Transverse colon (tissue), 4 donors: ENCODE data around the gene MGMT. TPM values are rescaled to one million over a fixed set of nuclear protein-coding genes. Genes with fewer than 3 reads are reported as not detected.

Experiments used
- DNase-seq: peaks from one replicate; pipeline ENCODE4 v3.0.0-alpha.2; 2019
- H3K27ac ChIP-seq, 4 donors: fragments of 200-600 bp; sonication (generic); 2 replicates each; pipeline ENCODE4 v1.5.1; 2016 to 2018; ENCODE audit warnings: inconsistent platforms in 4 of 4
- H3K27me3 ChIP-seq: fragments of 200-600 bp; sonication (generic); 2 replicates; pipeline ENCODE4 v1.5.1; 2017; ENCODE audit warnings: inconsistent platforms
- H3K36me3 ChIP-seq, 4 donors: fragments of 200-600 bp; sonication (generic); 2 replicates each; pipeline ENCODE4 v1.5.1; 2017 to 2019; ENCODE audit warnings: inconsistent platforms in 4 of 4
- H3K4me1 ChIP-seq, 4 donors: fragments of 200-600 bp; sonication (generic); 2 replicates each; pipeline ENCODE4 v1.5.1; 2017 to 2020; ENCODE audit warnings: inconsistent platforms in 4 of 4
- H3K4me3 ChIP-seq, 4 donors: fragments of 200-600 bp; sonication (generic); 1 replicate in 1 of 4; 2 replicates in 3 of 4; pipeline versions ENCODE4 v1.5.1 to v1.6.1; 2017 to 2019; ENCODE audit warnings: inconsistent platforms in 4 of 4
- H3K9me3 ChIP-seq, 2 donors: fragments of 200-600 bp; sonication (generic); 2 replicates each; pipeline ENCODE4 v1.5.1; 2017 to 2019; ENCODE audit warnings: inconsistent platforms in 2 of 2
- CTCF ChIP-seq, 5 experiments: fragments of 200-600 bp in 3 of 5; fragments of 450-650 bp in 2 of 5; sonication (generic) in 3 of 5; IDR thresholded peaks; 1 replicate in 2 of 5; 2 replicates in 3 of 5; pipeline ENCODE4 v1.5.1; 2016 to 2017; ENCODE audit warnings: antibody characterized with exemption in 5 of 5, inconsistent platforms in 3 of 5, mild to moderate bottlenecking in 2 of 5, moderate library complexity in 1 of 5
- EP300 ChIP-seq: sonication (generic); formaldehyde crosslinking; IDR thresholded peaks from one replicate; pipeline ENCODE4 v1.6.1; 2017; ENCODE audit warnings: antibody characterized with exemption, low read depth
- POLR2A ChIP-seq: fragments of 450-650 bp; IDR thresholded peaks from one replicate; pipeline ENCODE4 v1.6.1; 2016; ENCODE audit warnings: antibody characterized with exemption, mild to moderate bottlenecking, moderate library complexity
- POLR2AphosphoS5 ChIP-seq, 3 donors: sonication (generic); formaldehyde crosslinking; IDR thresholded peaks; one replicate each; pipeline ENCODE4 v1.6.1; 2016; ENCODE audit warnings: antibody characterized with exemption in 3 of 3
- WGBS, 2 donors: methylation state at CpG; one replicate each; pipeline ENCODE4 v1.1.5; 2018; ENCODE audit warnings: low coverage in 1 of 2; 5-methylcytosine and 5-hydroxymethylcytosine counted together
- in situ Hi-C, 4 donors: fragments of 200-750 bp; cut with MboI; loops; one replicate each; pipeline versions ENCODE4 v1.15.0 to v1.15.1; 2017; ENCODE audit warnings: low sequenced_read_pairs in 3 of 4, low pct_ligation_motif_present in 1 of 4, low pct_unique_long_range_greater_than_20kb in 1 of 4
- intact Hi-C: fragments of 100-400 bp; cut with DNase I; formaldehyde crosslinking; loops from one replicate; pipeline ENCODE4 v1.15.1; 2023; ENCODE audit warnings: low total_unique reads
- total RNA-seq, 4 donors: library from RNA; depleted of rRNA; stranded (reverse); fragments of >200 nt; gene quantifications; one replicate each; pipeline ENCODE4 v1.1.0, GENCODE V29; 2016

The MGMT gene
- total RNA-seq, 4 donors from 2014 or later: 6.6 to 28.9 (median 14.0) TPM

GRCh38 chr10:129541748-129542487 lies 74.9 kb downstream of the MGMT start:
- no peak for TF ChIP-seq POLR2A
- TF ChIP-seq CTCF (IDR thresholded peaks at IDR 0.05): no peak
- TF ChIP-seq POLR2AphosphoS5 (IDR thresholded peaks at IDR 0.05): no peak
- TF ChIP-seq EP300: no peak
- Histone ChIP-seq H3K27ac (no peak overlapping the region), H3K36me3 (no peaks in the 10 kb centered on the region), H3K4me1 (no peaks in the 10 kb centered on the region), H3K27me3 (no peaks in the 10 kb centered on the region), H3K9me3 (no peaks in the 10 kb centered on the region), H3K4me3 (no peak overlapping the region)
- in situ Hi-C loops (no loop called here), intact Hi-C loops (no loop called here)
- no peak for DNase-seq
- WGBS, 2 donors: 94 to 95% methylated on average over 9 to 21 of the region's 21 CpGs

GRCh38 chr10:129542589-129542988 lies 75.5 kb downstream of the MGMT start:
- no peak overlapping the region for H3K4me3 ChIP-seq
- intact Hi-C loops (no loop called here), in situ Hi-C loops (no loop called here)
- H3K27ac ChIP-seq: no peak overlapping the region
- H3K4me1 ChIP-seq: no peaks in the 10 kb centered on the region
- no peak for DNase-seq
- no peaks in the 10 kb centered on the region for H3K36me3 ChIP-seq
- no peaks in the 10 kb centered on the region for H3K27me3 ChIP-seq
- WGBS, 2 donors: 92 to 95% methylated on average over 10 of the region's 10 CpGs
- no peaks in the 10 kb centered on the region for H3K9me3 ChIP-seq
- TF ChIP-seq CTCF (IDR thresholded peaks at IDR 0.05) (no peak), POLR2AphosphoS5 (IDR thresholded peaks at IDR 0.05) (no peak), EP300 (no peak), POLR2A (no peak)

GRCh38 chr10:129544205-129545202 lies 77.5 kb downstream of the MGMT start:
- Histone ChIP-seq H3K27me3 (no peaks in the 10 kb centered on the region), H3K4me3 (no peak overlapping the region), H3K9me3 (no peaks in the 10 kb centered on the region), H3K27ac (no peak overlapping the region), H3K4me1 (no peaks in the 10 kb centered on the region), H3K36me3 (no peaks in the 10 kb centered on the region)
- intact Hi-C loops: no loop called here
- 94% methylated on average over 19 of the region's 23 CpGs; no CpG with 5 or more reads in 1 of the 2 donors for WGBS, 2 donors
- no peak for DNase-seq
- in situ Hi-C loops: no loop called here
- TF ChIP-seq POLR2AphosphoS5 (IDR thresholded peaks at IDR 0.05): no peak
- TF ChIP-seq POLR2A: no peak
- no peak for TF ChIP-seq CTCF (IDR thresholded peaks at IDR 0.05)

- in situ Hi-C loops (no loop called here), intact Hi-C loops (no loop called here)
- no peak overlapping the region for H3K4me3 ChIP-seq
- no peaks in the 10 kb centered on the region for H3K27me3 ChIP-seq
- H3K36me3 ChIP-seq: no peaks in the 10 kb centered on the region
- no peak for TF ChIP-seq CTCF (IDR thresholded peaks at IDR 0.05)
- no peak for TF ChIP-seq EP300
- TF ChIP-seq POLR2AphosphoS5 (IDR thresholded peaks at IDR 0.05): no peak
- no peak for TF ChIP-seq POLR2A
- no peak overlapping the region for H3K27ac ChIP-seq
- WGBS, 2 donors: 80 to 95% methylated on average over 1 to 8 of the region's 8 CpGs
- H3K4me1 ChIP-seq: no peaks in the 10 kb centered on the region
- DNase-seq: no peak
- H3K9me3 ChIP-seq: no peaks in the 10 kb centered on the region
Observed at GRCh38 chr10:129545261-129545660, 78.2 kb downstream of the MGMT start.
